Upper lobe of left lung (tissue), 6 donors: ENCODE data around the gene TREML4. TPM values are rescaled to one million over a fixed set of nuclear protein-coding genes. Genes with fewer than 3 reads are reported as not detected.

ENCODE experiments used
- ATAC-seq, 2 donors: fragments of 200-7000 bp; cut with Tn5 transposase; one replicate each; pipeline ENCODE4 v1.9.1; 2022; ENCODE audit warnings: mild to moderate bottlenecking in 2 of 2, moderate library complexity in 2 of 2; ENCODE audit not compliant: low FRiP score in 2 of 2
- DNase-seq, 2 donors: peaks; one replicate each; pipeline ENCODE4 v3.0.0-alpha.2; 2019 to 2020
- H3K27ac ChIP-seq, 4 donors: fragments of 200-600 bp; sonication (generic); one replicate each; pipeline ENCODE4 v1.5.1; 2016 to 2019
- H3K27me3 ChIP-seq, 4 donors: fragments of 200-600 bp; sonication (generic); one replicate each; pipeline ENCODE4 v1.5.1; 2017 to 2019
- H3K36me3 ChIP-seq, 4 donors: fragments of 200-600 bp; sonication (generic); one replicate each; pipeline ENCODE4 v1.5.1; 2016 to 2019
- H3K4me1 ChIP-seq, 4 donors: fragments of 200-600 bp; sonication (generic); one replicate each; pipeline ENCODE4 v1.5.1; 2018 to 2019
- H3K4me3 ChIP-seq, 4 donors: fragments of 200-600 bp; sonication (generic); one replicate each; pipeline ENCODE4 v1.5.1; 2017 to 2019; ENCODE audit warnings: mild to moderate bottlenecking in 2 of 4, moderate library complexity in 1 of 4
- H3K9me3 ChIP-seq, 4 donors: fragments of 200-600 bp; sonication (generic); one replicate each; pipeline ENCODE4 v1.5.1; 2018 to 2019
- CTCF ChIP-seq, 6 experiments: fragments of 450-650 bp in 4 of 6; fragments of 200-600 bp in 2 of 6; sonication (generic) in 2 of 6; IDR thresholded peaks; one replicate each; pipeline ENCODE4 v1.5.1; 2016 to 2019; ENCODE audit warnings: antibody characterized with exemption in 6 of 6
- EP300 ChIP-seq, 4 donors: sonication (generic); formaldehyde crosslinking; IDR thresholded peaks; one replicate each; pipeline ENCODE4 v1.5.1; 2017; ENCODE audit warnings: antibody characterized with exemption in 4 of 4, control low read depth in 2 of 4
- POLR2A ChIP-seq, 4 donors: fragments of 450-650 bp; IDR thresholded peaks; one replicate each; pipeline ENCODE4 v1.5.1; 2016 to 2017; ENCODE audit warnings: antibody characterized with exemption in 4 of 4, mild to moderate bottlenecking in 2 of 4
- POLR2AphosphoS5 ChIP-seq, 2 donors: sonication (generic); formaldehyde crosslinking; IDR thresholded peaks; one replicate each; pipeline ENCODE4 v1.5.1; 2017; ENCODE audit warnings: antibody characterized with exemption in 2 of 2
- WGBS, 2 donors: methylation state at CpG; one replicate each; pipeline ENCODE4 v1.1.5; 2017 to 2018; 5-methylcytosine and 5-hydroxymethylcytosine counted together
- total RNA-seq, 6 donors: library from RNA; depleted of rRNA in 4 of 6; stranded (reverse); fragments of >200 nt in 4 of 6; gene quantifications; one replicate each; pipeline versions ENCODE4 v1.1.0 to v1.2.1, GENCODE V29; 2016 to 2021
- donor health status: DM: no; HTN: no; CAD: no; lungs with moderate emphysema.
- donor health status: DM: no; HTN: yes; CAD: no; lungs with severe emphysema.

TREML4 gene
- total RNA-seq, 6 donors from 2014 or later, result not detected

GRCh38 chr6:41256383-41256782, 28.2 kb downstream of the TREML4 start:
- ATAC-seq, result no peak
- H3K9me3 ChIP-seq, result peaks cover 0 to 3% (median 0%) of the 10 kb centered on the region in 4 donors

GRCh38 chr6:41257369-41258195, 29.4 kb downstream of the TREML4 start:
- no peaks in the 10 kb centered on the region for H3K4me1 ChIP-seq
- no peaks in the 10 kb centered on the region for H3K27me3 ChIP-seq
- DNase-seq (no peak), ATAC-seq (no peak)
- 60 to 68% methylated on average over 2 of the region's 2 CpGs for WGBS, 2 donors
- TF ChIP-seq POLR2AphosphoS5 (IDR thresholded peaks at IDR 0.05) (no peak), POLR2A (IDR thresholded peaks at IDR 0.05) (no peak), EP300 (IDR thresholded peaks at IDR 0.05) (no peak), CTCF (IDR thresholded peaks at IDR 0.05) (no peak)
- H3K36me3 ChIP-seq, result no peaks in the 10 kb centered on the region
- peaks cover 0 to 9% (median 0%) of the 10 kb centered on the region in 4 donors for H3K9me3 ChIP-seq
- H3K4me3 ChIP-seq, result no peak overlapping the region
- H3K27ac ChIP-seq, result no peak overlapping the region

More at GRCh38 chr6:41256383-41256782, 28.2 kb downstream of the TREML4 start:
- 100% methylated on average over 1 of the region's 1 CpG for WGBS, 2 donors
- DNase-seq, result no peak
- Histone ChIP-seq H3K27ac (no peak overlapping the region), H3K36me3 (no peaks in the 10 kb centered on the region), H3K27me3 (no peaks in the 10 kb centered on the region), H3K4me1 (no peaks in the 10 kb centered on the region), H3K4me3 (no peak overlapping the region)
- no peak for TF ChIP-seq EP300 (IDR thresholded peaks at IDR 0.05)
- TF ChIP-seq POLR2A (IDR thresholded peaks at IDR 0.05), result no peak
- TF ChIP-seq POLR2AphosphoS5 (IDR thresholded peaks at IDR 0.05), result no peak
- TF ChIP-seq CTCF (IDR thresholded peaks at IDR 0.05), result no peak

- H3K27ac ChIP-seq, result no peak overlapping the region
- H3K9me3 ChIP-seq, result peaks cover 0 to 13% (median under 1%) of the 10 kb centered on the region in 4 donors
- TF ChIP-seq POLR2AphosphoS5 (IDR thresholded peaks at IDR 0.05) (no peak), EP300 (IDR thresholded peaks at IDR 0.05) (no peak), POLR2A (IDR thresholded peaks at IDR 0.05) (no peak), CTCF (IDR thresholded peaks at IDR 0.05) (no peak)
- H3K36me3 ChIP-seq, result no peaks in the 10 kb centered on the region
- WGBS, 2 donors, result 83 to 100% methylated on average over 1 of the region's 1 CpG
- H3K4me3 ChIP-seq, result no peak overlapping the region
- no peaks in the 10 kb centered on the region for H3K27me3 ChIP-seq
- ATAC-seq (no peak), DNase-seq (no peak)
- H3K4me1 ChIP-seq, result no peaks in the 10 kb centered on the region
Measured at GRCh38 chr6:41258196-41258493, 30.0 kb downstream of the TREML4 start.

- Histone ChIP-seq H3K9me3 (peaks cover 0 to 19% (median 5%) of the 10 kb centered on the region in 4 donors), H3K36me3 (no peaks in the 10 kb centered on the region), H3K4me3 (no peak overlapping the region), H3K4me1 (no peaks in the 10 kb centered on the region), H3K27ac (no peak overlapping the region), H3K27me3 (no peaks in the 10 kb centered on the region)
- no peak for DNase-seq
- no peak for TF ChIP-seq CTCF (IDR thresholded peaks at IDR 0.05)
- TF ChIP-seq POLR2AphosphoS5 (IDR thresholded peaks at IDR 0.05), result no peak
- TF ChIP-seq EP300 (IDR thresholded peaks at IDR 0.05), result no peak
- TF ChIP-seq POLR2A (IDR thresholded peaks at IDR 0.05), result no peak
- no peak for ATAC-seq
- WGBS, 2 donors, result 73 to 77% methylated on average over 2 of the region's 2 CpGs
Measured at GRCh38 chr6:41262401-41262800, 34.3 kb downstream of the TREML4 start.

- 91 to 98% methylated on average over 1 of the region's 1 CpG for WGBS, 2 donors
- ATAC-seq, result no peak
- H3K27me3 ChIP-seq, result no peaks in the 10 kb centered on the region
- no peak overlapping the region for H3K4me3 ChIP-seq
- DNase-seq, result no peak
- TF ChIP-seq POLR2AphosphoS5 (IDR thresholded peaks at IDR 0.05) (no peak), POLR2A (IDR thresholded peaks at IDR 0.05) (no peak), CTCF (IDR thresholded peaks at IDR 0.05) (no peak), EP300 (IDR thresholded peaks at IDR 0.05) (no peak)
- no peaks in the 10 kb centered on the region for H3K36me3 ChIP-seq
- H3K9me3 ChIP-seq, result peaks cover 0 to 19% (median 5%) of the 10 kb centered on the region in 4 donors
- H3K27ac ChIP-seq, result no peak overlapping the region
- no peaks in the 10 kb centered on the region for H3K4me1 ChIP-seq
Measured at GRCh38 chr6:41263267-41263666, 35.1 kb downstream of the TREML4 start.
